HepG2 (cell line): ENCODE results near the gene FAM53B. TPM values are rescaled to one million over a fixed set of nuclear protein-coding genes. Genes with fewer than 3 reads are reported as not detected.

ENCODE experiments used
- ARHGAP35 ChIP-seq: sonication (generic); formaldehyde crosslinking; IDR thresholded peaks from 2 replicates; pipeline ENCODE4 v1.9.0; 2022; ENCODE audit warnings: mild to moderate bottlenecking, inconsistent platforms, moderate library complexity, missing genetic modification reagents, borderline replicate concordance
- CENPT ChIP-seq: sonication (generic); formaldehyde crosslinking; IDR thresholded peaks from 2 replicates; pipeline ENCODE4 v1.8.0; 2022; ENCODE audit warnings: low read depth, mild to moderate bottlenecking, moderate library complexity, missing genetic modification reagents
- FOSL1 ChIP-seq: sonication (generic); formaldehyde crosslinking; IDR thresholded peaks from 2 replicates; pipeline ENCODE4 v1.9.0; 2021; ENCODE audit warnings: missing genetic modification reagents, borderline replicate concordance
- HMG20B ChIP-seq: conservative IDR thresholded peaks from 2 replicates; pipeline ENCODE4 v1.6.1; 2016; ENCODE audit warnings: missing genetic modification reagents, missing compliant biosample characterization
- HNF4G ChIP-seq, 2 experiments: sonication (generic) in 1 of 2; formaldehyde crosslinking in 1 of 2; IDR thresholded peaks; 2 replicates each; pipeline versions ENCODE4 v1.4.0 to v1.6.1; 2011 to 2020; ENCODE audit warnings: borderline replicate concordance in 2 of 2, low read depth in 2 of 2, mild to moderate bottlenecking in 2 of 2, low read length in 1 of 2, missing genetic modification reagents in 1 of 2, moderate library complexity in 1 of 2
- MYNN ChIP-seq: sonication (generic); formaldehyde crosslinking; IDR thresholded peaks from 2 replicates; pipeline ENCODE4 v1.4.0; 2020; ENCODE audit warnings: mild to moderate bottlenecking, low read depth, missing genetic modification reagents
- NCOR1 ChIP-seq: fragments of 200-600 bp; sonication (generic); IDR thresholded peaks from 2 replicates; pipeline ENCODE4 v1.7.0; 2017; ENCODE audit warnings: antibody characterized with exemption, low read length, borderline replicate concordance
- NFRKB ChIP-seq: fragments of 450-650 bp; IDR thresholded peaks from 2 replicates; pipeline ENCODE4 v1.6.1; 2017
- SAP130 ChIP-seq: IDR thresholded peaks from 2 replicates; pipeline ENCODE4 v1.6.1; 2016; ENCODE audit warnings: low read depth
- SRSF9 ChIP-seq: fragments of 200-400 bp; formaldehyde crosslinking; IDR thresholded peaks from 2 replicates; pipeline ENCODE4 v1.6.1; 2018; ENCODE audit warnings: borderline replicate concordance, mild to moderate bottlenecking, low read depth, low read length; ENCODE audit not compliant: insufficient read depth, poor library complexity, severe bottlenecking
- ZBTB7B ChIP-seq: sonication (generic); formaldehyde crosslinking; IDR thresholded peaks from 2 replicates; pipeline ENCODE4 v1.4.0; 2020; ENCODE audit warnings: missing genetic modification reagents
- ZFP36L1 ChIP-seq: sonication (generic); formaldehyde crosslinking; IDR thresholded peaks from 2 replicates; pipeline ENCODE4 v1.8.0; 2022; ENCODE audit warnings: mild to moderate bottlenecking, missing genetic modification reagents, moderate library complexity
- ZNF124 ChIP-seq: sonication (generic); formaldehyde crosslinking; IDR thresholded peaks from 2 replicates; pipeline ENCODE4 v1.4.0; 2020; ENCODE audit warnings: missing genetic modification reagents
- ZNF326 ChIP-seq: sonication (generic); formaldehyde crosslinking; IDR thresholded peaks from 2 replicates; pipeline ENCODE4 v1.4.0; 2020; ENCODE audit warnings: missing genetic modification reagents, borderline replicate concordance
- ZNF33A ChIP-seq: sonication (generic); formaldehyde crosslinking; IDR thresholded peaks from 2 replicates; pipeline ENCODE4 v1.5.1; 2020; ENCODE audit warnings: missing genetic modification reagents, mild to moderate bottlenecking, moderate library complexity, borderline replicate concordance
- polyA plus RNA-seq, 8 experiments: library from polyadenylated mRNA; depleted of rRNA in 3 of 8; stranded (reverse) in 7 of 8; unstranded in 1 of 8; fragments of >200 nt; fragmentation: Illumina TruSeq in 4 of 8; extraction: Trizol in 4 of 8; gene quantifications; 2 replicates each; pipeline versions ENCODE4 v1.2.1 to v1.2.3, GENCODE V29; 2011 to 2016; ENCODE audit warnings: low read depth in 4 of 8, missing spikeins in 1 of 8, mixed read lengths in 1 of 8; ENCODE audit not compliant: insufficient read depth in 1 of 8
- total RNA-seq, 5 experiments: library from RNA; depleted of rRNA; stranded (reverse); fragments of >200 nt; fragmentation: Illumina TruSeq; extraction: Trizol; gene quantifications; 2 replicates each; pipeline ENCODE4 v1.2.3, GENCODE V29; 2016; ENCODE audit warnings: low read depth in 1 of 5
- TF ChIP-seq, protein P1 (sequence below): sonication (generic); formaldehyde crosslinking; IDR thresholded peaks from 2 replicates; pipeline ENCODE4 v1.4.0; 2020; ENCODE audit warnings: mild to moderate bottlenecking, missing genetic modification reagents, borderline replicate concordance
- TF ChIP-seq, protein P2 (sequence below): sonication (generic); formaldehyde crosslinking; IDR thresholded peaks from 2 replicates; pipeline ENCODE4; 2020; ENCODE audit warnings: missing genetic modification reagents, mild to moderate bottlenecking, borderline replicate concordance
- TF ChIP-seq, protein P3 (sequence below): sonication (generic); formaldehyde crosslinking; IDR thresholded peaks from 2 replicates; pipeline ENCODE4 v1.8.1; 2023; ENCODE audit warnings: mild to moderate bottlenecking, missing genetic modification reagents, borderline replicate concordance
- TF ChIP-seq, protein P4 (sequence below): sonication (generic); formaldehyde crosslinking; IDR thresholded peaks from 2 replicates; pipeline ENCODE4 v1.4.0; 2020; ENCODE audit warnings: missing genetic modification reagents, mild to moderate bottlenecking, borderline replicate concordance

Gene FAM53B
- total and polyA plus RNA-seq, 2 of the 13 experiments (the other 11 are each of a cell fraction or from before 2014, with no cell fraction given): 6.4 to 19.3 TPM

DNA sequence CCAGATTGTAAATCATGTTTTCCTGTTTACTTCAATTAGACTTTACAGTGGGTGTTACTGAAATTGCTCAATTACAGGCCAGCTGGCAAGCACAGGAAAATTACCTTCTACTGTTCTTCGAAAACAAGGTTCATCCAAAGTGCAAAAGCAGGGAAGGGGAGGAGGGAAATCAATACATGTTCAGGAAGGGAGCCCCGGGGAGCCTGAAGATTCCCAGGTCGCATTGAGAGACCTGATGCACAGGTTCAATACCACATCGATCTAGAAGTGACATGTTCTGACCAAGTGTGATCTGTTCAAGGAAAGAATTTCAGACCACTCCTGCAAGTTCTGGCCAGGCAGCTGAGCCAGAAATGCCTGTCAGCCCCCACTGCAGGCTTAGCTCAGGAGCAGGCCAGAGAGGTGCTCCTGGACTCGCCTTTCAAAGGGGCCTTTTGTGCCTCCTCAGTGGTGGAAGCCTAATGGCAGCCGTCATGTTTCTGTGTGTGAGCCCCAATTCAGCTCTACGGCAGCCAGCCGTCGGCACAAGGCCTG lies 35.9 kb downstream of the FAM53B start (continued):
- TF ChIP-seq CENPT (CRISPR knock-in tag) (no peak), NFRKB (no peak), SRSF9 (no peak), HMG20B (CRISPR knock-in tag) (no peak), ZNF124 (no peak), NCOR1 (peak; percentile 75; the same call in 1 of the 2 replicates), ARHGAP35 (CRISPR knock-in tag) (no peak), ZNF33A (CRISPR knock-in tag) (no peak), HNF4G (IDR thresholded peaks at IDR 0.05; ENCODE audit: borderline replicate concordance, low read depth, low read length) (no peak; the same call in 1 of the 2 replicates), HNF4G (CRISPR knock-in tag; IDR thresholded peaks at IDR 0.05; ENCODE audit: borderline replicate concordance, low read depth) (peak; percentile 43; the same call in 1 of the 2 replicates), FOSL1 (CRISPR knock-in tag) (no peak), MYNN (CRISPR knock-in tag) (no peak), SAP130 (CRISPR knock-in tag) (peak; percentile 74), ZFP36L1 (CRISPR knock-in tag) (no peak), ZBTB7B (CRISPR knock-in tag) (no peak), ZNF326 (CRISPR knock-in tag) (no peak)
- TF ChIP-seq, protein P1, sequence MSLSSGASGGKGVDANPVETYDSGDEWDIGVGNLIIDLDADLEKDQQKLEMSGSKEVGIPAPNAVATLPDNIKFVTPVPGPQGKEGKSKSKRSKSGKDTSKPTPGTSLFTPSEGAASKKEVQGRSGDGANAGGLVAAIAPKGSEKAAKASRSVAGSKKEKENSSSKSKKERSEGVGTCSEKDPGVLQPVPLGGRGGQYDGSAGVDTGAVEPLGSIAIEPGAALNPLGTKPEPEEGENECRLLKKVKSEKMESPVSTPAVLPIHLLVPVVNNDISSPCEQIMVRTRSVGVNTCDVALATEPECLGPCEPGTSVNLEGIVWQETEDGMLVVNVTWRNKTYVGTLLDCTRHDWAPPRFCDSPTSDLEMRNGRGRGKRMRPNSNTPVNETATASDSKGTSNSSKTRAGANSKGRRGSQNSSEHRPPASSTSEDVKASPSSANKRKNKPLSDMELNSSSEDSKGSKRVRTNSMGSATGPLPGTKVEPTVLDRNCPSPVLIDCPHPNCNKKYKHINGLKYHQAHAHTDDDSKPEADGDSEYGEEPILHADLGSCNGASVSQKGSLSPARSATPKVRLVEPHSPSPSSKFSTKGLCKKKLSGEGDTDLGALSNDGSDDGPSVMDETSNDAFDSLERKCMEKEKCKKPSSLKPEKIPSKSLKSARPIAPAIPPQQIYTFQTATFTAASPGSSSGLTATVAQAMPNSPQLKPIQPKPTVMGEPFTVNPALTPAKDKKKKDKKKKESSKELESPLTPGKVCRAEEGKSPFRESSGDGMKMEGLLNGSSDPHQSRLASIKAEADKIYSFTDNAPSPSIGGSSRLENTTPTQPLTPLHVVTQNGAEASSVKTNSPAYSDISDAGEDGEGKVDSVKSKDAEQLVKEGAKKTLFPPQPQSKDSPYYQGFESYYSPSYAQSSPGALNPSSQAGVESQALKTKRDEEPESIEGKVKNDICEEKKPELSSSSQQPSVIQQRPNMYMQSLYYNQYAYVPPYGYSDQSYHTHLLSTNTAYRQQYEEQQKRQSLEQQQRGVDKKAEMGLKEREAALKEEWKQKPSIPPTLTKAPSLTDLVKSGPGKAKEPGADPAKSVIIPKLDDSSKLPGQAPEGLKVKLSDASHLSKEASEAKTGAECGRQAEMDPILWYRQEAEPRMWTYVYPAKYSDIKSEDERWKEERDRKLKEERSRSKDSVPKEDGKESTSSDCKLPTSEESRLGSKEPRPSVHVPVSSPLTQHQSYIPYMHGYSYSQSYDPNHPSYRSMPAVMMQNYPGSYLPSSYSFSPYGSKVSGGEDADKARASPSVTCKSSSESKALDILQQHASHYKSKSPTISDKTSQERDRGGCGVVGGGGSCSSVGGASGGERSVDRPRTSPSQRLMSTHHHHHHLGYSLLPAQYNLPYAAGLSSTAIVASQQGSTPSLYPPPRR (CRISPR knock-in tag): 0 out of 2 replicates have a peak, but pooled peaks have one; percentile 49
- TF ChIP-seq, protein P2, sequence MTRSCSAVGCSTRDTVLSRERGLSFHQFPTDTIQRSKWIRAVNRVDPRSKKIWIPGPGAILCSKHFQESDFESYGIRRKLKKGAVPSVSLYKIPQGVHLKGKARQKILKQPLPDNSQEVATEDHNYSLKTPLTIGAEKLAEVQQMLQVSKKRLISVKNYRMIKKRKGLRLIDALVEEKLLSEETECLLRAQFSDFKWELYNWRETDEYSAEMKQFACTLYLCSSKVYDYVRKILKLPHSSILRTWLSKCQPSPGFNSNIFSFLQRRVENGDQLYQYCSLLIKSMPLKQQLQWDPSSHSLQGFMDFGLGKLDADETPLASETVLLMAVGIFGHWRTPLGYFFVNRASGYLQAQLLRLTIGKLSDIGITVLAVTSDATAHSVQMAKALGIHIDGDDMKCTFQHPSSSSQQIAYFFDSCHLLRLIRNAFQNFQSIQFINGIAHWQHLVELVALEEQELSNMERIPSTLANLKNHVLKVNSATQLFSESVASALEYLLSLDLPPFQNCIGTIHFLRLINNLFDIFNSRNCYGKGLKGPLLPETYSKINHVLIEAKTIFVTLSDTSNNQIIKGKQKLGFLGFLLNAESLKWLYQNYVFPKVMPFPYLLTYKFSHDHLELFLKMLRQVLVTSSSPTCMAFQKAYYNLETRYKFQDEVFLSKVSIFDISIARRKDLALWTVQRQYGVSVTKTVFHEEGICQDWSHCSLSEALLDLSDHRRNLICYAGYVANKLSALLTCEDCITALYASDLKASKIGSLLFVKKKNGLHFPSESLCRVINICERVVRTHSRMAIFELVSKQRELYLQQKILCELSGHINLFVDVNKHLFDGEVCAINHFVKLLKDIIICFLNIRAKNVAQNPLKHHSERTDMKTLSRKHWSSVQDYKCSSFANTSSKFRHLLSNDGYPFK: peak; percentile 48; the same call in 1 of the 2 replicates
- TF ChIP-seq, protein P3, sequence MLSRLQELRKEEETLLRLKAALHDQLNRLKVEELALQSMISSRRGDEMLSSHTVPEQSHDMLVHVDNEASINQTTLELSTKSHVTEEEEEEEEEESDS: no peak
- TF ChIP-seq, protein P4, sequence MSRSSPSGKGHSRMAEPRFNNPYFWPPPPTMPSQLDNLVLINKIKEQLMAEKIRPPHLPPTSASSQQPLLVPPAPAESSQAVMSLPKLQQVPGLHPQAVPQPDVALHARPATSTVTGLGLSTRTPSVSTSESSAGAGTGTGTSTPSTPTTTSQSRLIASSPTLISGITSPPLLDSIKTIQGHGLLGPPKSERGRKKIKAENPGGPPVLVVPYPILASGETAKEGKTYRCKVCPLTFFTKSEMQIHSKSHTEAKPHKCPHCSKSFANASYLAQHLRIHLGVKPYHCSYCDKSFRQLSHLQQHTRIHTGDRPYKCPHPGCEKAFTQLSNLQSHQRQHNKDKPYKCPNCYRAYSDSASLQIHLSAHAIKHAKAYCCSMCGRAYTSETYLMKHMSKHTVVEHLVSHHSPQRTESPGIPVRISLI (CRISPR knock-in tag): no peak
